ENCODE data around the gene ATE1.

The ATE1 gene

GRCh38 chr10:121694327-121694965, 233.4 kb downstream of the ATE1 start:
- Histone ChIP-seq H3K9ac (ENCODE audit: low read length) (no peak overlapping the region), H3K9me3 (ENCODE audit: control insufficient read depth, low read length) (no peaks in the 10 kb centered on the region), H3K4me3 (ENCODE audit: low read length) (no peak overlapping the region), H3K4me1 (ENCODE audit: control insufficient read depth, insufficient read depth, low read length) (no peaks in the 10 kb centered on the region), H3K36me3 (ENCODE audit: control insufficient read depth, insufficient read depth, low read length) (no peaks in the 10 kb centered on the region), H3K27me3 (ENCODE audit: control insufficient read depth, insufficient read depth, low read length) (no peaks in the 10 kb centered on the region)

GRCh38 chr10:121692626-121693025, 235.2 kb downstream of the ATE1 start:
- Histone ChIP-seq H3K27me3 (ENCODE audit: control insufficient read depth, insufficient read depth, low read length) (no peaks in the 10 kb centered on the region), H3K4me1 (ENCODE audit: control insufficient read depth, insufficient read depth, low read length) (no peaks in the 10 kb centered on the region)

GRCh38 chr10:121690970-121691369, 236.9 kb downstream of the ATE1 start:
- H3K9me3 ChIP-seq (ENCODE audit: control insufficient read depth, low read length) = no peaks in the 10 kb centered on the region
- no peaks in the 10 kb centered on the region for H3K4me1 ChIP-seq (ENCODE audit: control insufficient read depth, insufficient read depth, low read length)
- H3K9ac ChIP-seq (ENCODE audit: low read length) = no peak overlapping the region
- no peaks in the 10 kb centered on the region for H3K36me3 ChIP-seq (ENCODE audit: control insufficient read depth, insufficient read depth, low read length)
- no peak overlapping the region for H3K4me3 ChIP-seq (ENCODE audit: low read length)
- H3K27me3 ChIP-seq (ENCODE audit: control insufficient read depth, insufficient read depth, low read length) = no peaks in the 10 kb centered on the region

More at GRCh38 chr10:121692626-121693025, 235.2 kb downstream of the ATE1 start:
- Histone ChIP-seq H3K36me3 (ENCODE audit: control insufficient read depth, insufficient read depth, low read length) (no peaks in the 10 kb centered on the region), H3K9me3 (ENCODE audit: control insufficient read depth, low read length) (no peaks in the 10 kb centered on the region), H3K4me3 (ENCODE audit: low read length) (no peak overlapping the region), H3K9ac (ENCODE audit: low read length) (no peak overlapping the region)

Measured in mucosa of stomach (tissue), 1 donor.